Activated CD4-positive, CD25-positive, alpha-beta regulatory T cell treated with anti-CD3 and anti-CD28 coated beads, Interleukin-2, amount 50 U/mL, for 72 hours (primary cell): Measurements from ENCODE around the gene RER1.

Experiments used
- DNase-seq: peaks from one replicate; pipeline ENCODE4 v3.0.0; 2021

Gene RER1

DNA sequence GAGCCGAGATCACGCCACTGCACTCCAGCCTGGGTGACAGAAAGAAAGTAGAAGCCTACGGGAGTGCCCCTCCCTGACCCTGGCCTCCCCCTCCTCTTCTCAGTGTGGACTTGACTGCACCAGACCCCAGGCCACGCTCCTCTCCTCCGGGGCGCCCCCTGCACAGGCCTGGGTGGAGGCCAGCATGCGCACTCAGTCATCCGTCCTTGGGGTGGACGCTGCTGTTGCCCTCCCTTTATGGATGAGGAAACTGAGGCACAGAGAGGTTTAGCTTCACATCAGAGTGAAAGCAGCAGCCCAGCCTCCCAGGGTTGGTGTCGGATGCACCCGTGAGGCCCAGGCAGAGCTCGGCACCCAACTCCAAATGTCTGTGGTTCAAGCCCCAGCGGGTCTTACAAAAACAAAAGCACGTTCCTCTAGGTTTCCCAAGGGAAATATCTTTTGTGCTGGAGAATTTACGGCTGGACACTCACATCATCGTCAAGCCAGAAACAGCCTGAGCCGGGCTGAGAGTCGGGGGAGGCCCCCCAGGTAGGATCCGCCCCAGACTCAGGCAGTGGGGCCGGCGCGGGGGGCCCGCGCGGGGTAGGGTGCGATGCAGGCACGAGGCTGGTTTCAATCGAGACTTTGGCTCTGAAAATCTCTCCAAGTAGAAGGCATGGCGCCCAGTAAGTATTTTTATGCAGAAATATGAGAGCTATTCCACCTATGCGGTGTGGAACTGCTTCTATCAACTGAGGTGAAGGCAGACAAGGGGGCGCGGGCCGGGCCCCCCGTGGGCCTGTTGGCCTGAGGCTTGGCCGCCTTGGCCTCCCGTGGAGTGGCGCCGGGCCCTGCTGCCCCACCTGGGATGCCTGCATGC, 36.9 kb upstream of the RER1 start:
- no peak for DNase-seq

DNA sequence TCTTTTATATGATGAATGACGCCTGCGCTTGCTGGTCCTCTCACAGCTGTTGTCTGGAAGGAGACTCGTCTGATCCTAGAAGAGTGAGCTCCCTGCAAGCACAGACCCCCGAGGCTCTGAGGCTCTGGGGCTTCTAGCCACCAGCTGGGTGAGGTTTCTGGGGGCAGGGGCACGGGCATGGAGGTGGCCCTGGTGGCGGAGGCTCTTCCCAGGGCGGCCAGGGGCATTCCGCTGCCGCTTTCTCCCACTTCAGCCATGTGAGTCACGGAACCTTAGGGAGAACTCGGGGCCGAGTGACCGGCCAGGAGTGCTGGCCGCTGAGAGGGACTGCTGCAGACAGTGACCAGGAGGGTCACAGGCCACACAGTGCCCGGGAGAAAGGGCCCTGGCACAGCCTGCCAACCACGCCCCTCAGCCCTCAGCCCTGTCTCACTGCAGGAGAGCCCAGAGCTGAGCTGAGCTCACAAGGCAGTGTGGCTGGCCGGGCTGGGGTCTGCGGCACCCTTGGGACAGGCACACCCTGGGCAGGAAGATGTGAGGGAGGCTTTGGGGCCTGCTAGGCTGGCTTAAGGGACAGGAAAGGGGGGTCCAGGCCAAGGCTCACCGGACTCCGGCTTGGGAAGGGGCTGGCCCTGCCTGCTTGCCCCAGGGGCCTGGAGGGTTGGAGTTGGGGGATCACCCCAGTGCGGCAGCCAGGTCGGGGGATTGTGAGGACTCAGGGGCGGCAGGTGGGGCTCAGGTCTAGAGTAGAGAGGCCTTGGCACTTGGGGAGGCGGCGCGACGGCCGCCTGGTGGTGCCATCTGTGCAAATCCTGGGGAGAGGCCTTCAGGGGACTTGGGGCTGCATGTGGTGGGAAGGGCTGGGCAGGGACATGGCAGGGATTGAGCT, 36.0 kb upstream of the RER1 start:
- no peak for DNase-seq

DNA sequence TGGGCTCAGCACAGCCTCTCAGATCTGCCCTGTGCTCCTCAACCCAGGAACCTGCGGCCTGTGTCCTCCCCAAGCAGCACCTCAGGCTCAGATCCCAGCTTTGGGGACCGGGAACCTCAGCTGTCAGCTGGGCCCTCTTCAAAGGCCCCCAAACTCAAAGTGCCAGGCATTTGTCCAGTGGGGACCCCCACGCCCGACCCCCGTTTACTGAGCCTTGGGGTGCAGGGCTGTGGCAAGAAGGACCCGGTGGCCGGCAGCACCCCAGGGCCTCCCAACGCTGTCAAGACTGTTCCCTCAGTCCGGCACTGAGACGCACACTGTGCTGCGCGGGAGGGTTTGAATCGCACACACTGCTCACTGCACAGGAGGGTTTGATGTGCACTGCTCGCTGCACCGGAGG, 35.2 kb upstream of the RER1 start:
- DNase-seq, result no peak

DNA sequence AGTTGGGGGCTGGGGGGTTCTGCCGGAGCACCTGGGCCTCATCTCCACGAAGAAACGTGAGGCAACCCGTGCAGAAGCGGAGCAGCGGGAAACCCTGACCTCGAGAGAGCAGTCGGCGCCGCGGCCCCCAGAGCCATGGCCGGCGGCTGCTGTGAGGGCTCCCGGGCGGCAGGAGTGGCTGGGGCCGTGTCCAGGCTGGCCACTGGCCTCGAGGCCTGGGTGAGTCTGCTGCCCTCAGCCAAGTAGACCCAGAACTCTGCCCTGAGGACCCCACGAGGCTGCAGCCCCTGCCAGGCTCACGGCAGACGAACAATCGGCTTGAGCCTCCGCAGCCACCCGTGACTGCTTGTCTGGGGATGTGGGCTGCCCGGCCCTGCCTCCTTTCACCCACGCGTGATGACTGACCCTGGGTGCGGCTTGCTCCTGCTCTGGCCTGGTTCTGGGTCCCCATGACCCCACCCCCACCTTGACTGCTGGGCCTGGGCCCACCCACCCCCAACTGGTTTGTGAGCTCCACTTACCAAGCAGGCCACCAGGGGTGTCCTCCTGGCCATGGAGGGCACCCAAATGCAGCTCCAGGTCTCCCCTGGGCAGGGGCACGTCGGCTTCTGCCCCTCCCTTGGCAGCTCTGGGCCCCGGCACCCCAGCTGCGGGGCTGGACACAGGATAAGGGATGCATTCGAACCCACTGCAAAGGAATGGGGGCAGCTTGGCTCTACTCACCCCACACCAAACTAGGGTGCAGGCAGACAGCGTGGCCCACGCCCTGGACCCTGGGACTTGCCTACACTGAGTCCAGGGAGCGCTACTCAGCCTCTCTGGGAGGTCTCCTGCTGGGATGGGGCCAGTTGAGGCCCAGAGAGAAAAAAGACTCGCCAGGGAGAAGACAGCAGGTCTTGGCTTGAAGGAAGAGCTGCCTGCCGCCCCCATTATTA, 34.5 kb upstream of the RER1 start:
- DNase-seq, result peak; percentile 23

DNA sequence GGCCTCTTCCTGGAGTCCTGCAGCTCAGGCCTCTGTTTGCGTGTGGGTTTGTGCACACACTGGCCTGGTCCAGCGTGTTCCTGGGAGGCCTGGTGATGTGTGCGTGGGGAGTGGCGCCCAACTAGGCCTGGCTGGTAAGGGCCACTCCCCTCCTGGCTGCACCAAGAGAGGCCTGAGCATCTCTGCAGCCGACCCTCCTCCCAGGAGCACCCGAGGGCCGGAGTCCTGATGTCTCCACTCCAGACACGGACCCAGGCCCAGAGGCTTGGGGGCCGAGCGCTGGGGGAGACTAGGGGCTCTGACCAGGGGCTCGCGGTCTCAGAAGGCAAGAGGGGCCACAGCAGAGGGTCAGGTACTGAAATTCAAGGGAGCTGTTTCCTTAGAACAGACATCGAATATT, 33.6 kb upstream of the RER1 start:
- no peak for DNase-seq

DNA sequence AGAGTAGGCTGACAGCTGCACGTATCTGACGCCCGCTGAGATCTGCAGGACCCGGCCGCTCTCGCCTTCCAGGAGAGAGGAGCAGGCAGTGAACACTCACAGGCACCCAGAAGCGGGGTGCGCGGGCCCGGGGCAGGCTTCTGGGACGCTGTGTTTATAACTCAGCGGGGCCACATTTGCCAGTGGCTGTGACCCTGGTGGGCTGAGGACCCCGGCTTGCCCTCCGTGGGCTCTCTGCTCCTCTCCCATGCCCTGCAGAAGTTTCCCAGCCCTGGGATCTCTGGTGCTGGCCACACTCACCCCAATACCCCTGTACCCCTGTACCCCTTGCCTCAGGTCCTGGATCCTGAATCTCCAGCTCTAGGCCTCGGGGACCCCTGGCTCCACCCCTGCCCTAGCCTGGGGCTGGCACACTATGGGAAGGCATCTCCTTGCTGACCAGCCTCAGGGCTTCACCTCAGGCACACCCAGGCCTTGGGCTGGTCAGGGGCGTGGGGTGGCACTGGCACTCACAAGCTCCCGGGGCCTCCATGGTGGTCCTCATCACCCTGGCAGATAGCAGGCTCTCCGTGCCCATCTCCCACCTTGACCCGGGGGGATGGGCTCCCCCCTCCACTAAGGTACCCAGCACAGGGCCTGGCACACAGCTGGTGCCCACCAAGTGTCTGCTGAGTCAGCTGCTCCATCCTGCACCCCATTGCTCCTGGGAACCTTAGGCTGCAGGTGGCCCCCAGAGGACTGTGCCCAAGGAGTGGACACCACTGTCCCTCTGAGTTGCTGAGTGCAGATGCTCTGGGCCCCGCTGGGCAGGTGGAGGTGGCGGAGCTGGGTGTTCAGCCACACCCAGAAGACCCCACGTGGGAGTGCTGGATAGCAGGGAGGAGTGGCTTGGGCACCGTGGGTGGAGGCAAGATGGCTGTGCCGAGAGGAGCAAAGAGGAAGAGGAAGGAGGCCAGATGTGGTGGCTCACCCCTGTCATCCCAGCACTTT, 32.7 kb upstream of the RER1 start:
- DNase-seq, result peak; percentile 16

DNA sequence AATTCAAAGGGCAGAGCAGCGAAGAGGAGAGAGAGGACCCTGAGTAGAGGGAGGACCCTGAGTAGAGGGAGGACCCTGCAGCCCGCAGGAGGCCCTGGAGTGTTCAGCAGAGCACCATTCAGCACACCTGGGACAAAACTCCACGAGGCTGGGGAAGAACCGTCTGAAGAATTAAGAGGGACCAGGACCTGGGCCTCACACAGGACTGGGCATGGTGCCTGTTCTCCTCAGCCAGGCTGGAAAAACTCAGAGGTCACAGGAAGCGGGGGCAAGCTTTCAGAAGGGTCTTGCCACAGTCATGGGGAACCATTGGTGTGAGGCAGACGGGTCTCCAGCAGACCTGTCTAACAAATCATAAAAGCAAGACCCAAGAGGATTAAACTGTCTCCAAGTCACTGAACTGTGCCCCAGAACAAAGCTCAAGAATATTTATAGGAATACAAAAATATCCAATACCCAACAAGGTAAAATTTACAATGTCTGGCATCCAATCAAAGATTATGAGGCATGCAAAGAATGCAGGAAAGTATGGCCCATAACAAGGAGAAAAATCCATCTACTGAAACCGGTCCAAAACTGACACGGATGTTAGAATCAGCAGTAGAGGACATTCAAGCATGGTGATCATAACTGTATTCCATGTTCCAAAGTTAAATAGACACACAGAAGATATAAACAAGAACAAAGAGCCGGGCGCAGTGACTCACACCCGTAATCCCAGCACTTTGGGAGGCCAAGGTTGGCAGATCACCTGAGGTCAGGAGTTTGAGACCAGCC, 30.9 kb upstream of the RER1 start:
- DNase-seq, result no peak

DNA sequence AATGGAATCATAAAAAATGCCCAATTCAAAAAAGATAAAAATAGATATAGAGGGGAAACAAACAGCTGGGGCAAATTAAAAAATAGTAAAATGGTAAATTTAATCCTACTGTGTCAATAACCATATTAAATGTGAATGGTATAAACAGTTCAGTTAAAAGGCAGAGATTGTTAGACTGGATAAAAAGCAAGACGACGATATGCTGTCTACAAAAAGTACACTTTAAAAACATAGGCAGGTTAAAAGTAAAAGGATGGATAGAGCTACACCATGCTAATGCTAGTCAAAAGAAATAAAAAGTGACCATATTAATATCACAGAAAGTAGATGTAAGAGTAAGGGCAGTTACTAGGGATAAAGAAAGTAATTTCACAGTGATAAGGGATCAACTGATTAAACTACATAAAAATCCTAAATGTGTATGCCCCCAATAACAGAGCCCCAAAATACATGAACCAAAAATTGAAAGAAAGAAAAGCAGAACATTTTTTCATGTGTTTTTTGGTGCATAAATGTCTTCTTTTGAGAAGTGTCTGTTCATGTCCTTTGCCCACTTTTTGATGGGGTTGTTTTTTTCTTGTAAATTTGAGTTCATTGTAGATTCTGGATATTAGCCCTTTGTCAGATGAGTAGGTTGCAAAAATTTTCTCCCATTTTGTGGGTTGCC, 27.7 kb upstream of the RER1 start:
- no peak for DNase-seq

DNA sequence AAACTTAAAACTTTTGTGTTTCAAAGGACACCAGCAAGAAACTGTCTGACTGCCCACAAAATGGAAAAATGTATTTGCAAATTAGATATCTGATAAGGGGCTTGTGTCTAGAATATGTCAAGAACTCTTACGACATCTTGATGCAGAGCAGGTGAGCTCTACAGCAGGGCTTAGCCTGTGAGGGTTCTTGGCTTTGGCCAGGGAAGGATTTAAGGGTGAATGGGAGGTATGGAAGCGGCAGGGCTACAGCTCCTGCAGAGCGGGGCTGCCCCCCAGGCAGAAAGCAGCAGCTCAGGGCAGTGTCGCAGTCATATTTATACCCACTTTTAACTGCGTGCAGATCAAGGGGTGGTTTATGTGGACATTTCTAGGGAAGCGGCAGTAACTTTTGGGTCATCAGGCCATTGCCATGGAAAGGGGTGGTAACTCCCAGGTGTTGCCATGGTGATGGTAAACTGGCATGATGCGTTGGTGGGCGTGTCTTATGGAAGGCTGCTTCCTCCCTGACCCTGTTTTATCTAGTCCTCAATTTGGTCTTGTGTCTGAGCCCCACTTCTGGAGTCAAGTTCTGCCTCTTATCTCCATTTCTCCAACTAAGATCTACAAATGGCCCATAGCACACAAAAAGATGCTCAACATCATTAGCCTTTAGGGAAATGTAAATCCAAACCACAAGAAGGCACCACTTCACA, 23.4 kb upstream of the RER1 start:
- DNase-seq, result no peak

DNA sequence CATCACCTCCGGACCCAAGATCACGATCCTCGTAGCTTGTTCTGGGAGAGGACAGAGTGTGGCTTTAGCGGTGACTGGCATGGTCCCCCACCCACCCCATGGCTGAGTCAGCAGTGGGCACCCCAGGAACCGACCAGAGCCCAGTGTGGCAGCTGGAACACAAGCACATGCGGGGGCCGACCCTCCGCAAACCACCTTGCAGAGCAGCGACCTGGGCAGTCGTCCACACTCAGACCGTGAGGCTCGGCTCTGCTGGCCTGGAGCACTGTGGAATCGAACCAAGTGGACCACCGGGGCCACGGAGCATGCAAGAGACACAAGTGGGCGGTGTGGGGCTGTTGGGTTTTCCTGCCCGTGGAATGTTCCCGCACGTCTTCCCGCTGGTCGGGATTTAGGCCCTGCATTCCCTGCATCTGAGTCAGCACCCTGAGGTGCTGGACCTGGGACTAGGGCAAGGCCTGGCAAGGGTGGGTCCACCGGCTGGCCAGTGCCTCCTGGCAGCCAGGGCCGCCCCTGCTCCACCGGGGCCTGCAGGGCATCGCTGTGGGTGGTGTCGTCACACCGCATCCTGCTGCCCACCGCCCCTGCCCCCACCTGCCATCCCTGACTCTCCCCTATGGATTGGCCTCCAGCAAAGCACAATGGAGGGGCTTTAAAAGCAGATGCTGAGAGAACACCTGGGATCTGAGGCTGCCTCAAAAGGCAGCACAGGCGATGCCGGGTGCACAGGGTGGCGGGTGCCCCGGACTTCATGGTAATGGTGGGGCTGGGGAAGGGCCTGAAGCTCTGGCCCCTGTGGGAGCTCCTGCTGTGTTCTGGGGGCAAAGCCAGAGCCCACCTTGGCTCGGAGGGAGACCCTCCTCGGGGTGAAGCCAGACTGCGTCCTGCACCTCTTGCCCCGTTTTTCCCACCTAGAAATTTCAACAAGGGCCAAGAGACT, 18.8 kb upstream of the RER1 start:
- no peak for DNase-seq

DNA sequence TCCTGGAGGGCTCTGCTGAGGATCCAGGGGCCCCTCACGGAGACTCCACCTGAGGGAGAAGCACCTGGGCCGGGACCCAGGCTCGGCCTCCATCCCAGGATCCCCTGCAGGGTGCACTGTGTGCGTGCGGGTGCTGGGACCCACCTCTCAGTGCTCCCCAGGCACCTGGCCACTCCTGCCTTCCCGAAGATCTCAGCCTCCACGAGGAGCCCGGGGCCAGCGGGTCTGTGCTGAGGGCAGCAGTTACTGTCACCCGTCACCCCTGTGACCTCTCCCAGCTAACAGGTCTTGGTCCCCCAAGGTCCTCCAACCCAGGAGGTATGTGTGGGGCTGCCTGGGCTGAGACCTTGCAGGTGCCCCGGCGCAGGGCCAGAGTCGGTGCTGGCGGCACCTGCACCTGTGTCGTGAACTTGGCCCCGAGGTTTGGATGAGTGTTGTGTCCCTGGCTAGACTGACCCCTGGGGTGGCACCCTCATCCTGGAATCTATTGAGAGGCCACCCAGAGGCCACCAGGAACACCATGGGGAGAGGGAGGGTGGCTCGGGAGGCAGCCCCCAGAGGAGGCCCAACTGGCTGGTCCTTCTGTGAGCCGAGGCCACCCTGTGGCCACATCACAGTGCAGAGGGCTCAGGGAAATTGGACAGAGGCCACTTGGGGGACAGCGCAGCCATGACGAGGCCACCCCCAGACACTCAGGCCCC, 17.9 kb upstream of the RER1 start:
- DNase-seq, result no peak

DNA sequence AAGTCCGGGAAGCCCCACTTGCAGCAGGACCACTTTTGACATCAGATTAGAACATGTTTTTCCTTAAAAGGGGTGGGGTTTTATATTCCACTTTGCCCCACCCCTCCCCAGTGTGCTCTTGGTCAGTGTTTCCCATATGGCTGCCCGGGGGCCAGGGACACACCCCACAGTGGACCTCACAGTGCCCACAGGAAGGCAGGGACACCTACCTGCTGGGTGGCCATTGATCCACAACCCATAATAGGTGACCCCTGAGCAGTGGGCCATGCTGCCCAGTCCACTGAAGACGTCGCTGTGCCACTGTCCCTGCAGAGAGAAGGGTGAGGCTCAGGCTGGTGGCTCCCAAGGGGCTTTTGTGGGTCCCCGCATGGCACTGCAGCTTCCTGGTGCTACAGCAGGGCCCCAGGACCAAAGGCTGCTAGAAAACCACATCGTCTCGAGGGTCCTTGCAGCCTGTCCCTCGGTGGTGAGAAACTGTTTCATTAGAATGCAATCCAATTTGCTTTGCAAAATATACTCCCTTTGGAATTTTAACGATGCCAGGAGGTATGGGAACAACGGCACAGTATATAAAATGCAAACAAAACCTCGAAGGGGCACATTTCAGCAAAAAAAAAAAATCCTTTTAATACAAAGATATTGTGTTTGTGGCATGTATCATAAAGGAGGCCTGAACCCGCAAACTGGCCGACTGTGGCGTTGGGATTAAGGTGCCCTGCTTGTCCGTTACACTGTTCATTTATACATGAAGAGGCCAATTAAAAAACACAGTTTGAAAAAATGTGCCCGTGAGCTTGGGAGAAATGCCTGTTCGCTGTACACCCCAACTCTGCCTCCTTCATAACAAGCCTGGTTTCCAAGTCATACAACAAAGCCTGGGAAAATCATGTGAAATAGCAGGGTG, 17.1 kb upstream of the RER1 start:
- no peak for DNase-seq

DNA sequence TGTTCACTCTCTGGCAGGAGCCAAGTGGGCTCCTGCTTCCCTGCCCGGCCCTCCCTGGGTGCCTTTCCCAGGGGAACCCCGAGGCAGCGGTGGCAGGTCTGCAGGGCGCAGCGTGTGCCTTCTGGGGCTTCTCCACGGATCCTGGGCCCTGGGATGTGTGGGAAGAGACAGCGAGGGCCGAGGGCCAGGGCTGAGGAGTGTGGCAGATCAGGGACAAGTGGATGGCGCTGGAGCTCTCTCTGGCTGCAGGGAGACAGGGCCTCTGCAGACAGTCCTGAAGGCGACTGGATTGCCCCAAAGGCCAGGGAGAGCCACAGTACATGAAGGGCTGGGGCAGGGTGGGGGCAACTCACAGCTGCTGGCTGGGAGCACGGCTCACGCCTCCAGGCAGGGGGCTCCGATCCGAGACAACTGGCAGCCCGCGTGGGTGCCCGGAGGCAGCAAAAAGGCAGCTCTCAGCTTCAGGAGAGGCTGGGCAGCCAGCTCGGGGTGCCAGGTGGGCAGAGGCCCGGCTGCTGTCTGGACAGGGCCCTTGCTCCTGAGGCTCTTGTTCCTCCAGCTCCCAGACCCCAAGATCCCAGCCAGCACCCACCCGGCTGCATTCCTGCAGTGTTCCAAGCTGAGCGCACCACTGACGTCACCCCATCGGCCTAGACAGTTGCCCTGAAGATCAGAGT, 16.3 kb upstream of the RER1 start:
- no peak for DNase-seq

DNA sequence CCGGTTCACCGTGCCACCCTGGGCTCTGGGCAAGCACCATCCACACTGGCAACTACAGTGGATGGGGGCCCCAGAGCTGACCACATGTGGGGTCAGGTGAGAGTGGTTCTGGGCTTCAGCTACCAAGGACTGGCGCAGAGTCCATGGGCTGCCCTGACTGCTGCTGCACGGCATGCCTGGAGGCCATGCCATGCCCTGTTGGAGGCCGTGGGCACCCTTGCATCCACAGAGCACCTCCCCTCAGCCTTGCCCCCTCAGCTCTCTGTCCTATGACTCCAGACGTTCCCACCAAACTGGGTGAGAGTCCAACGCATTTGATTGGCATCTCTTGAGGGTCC, 15.7 kb upstream of the RER1 start:
- DNase-seq, result no peak

DNA sequence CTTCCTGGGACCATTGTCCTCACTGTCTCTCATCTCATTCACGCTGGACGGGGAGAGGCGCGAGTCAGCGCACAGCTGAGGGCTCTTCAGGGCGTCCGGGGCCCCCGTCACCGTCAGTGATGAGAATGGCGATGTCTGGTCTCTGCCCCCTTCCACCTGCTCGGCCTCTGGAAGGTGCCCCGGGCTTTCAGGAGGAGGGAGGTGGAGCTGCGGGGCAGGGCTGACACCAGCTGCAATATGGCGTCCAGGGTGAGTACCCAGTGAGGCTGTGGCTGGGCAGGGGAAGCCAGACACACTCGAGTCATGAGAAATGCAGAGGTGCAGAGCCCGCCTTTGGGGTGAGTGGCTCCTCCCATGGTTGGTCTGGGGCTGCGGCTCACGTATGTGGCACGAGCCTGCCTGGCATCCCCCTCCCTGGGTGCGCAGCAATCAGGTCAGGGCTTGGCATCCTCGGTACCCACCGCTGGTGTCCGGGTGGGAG, 15.3 kb upstream of the RER1 start:
- DNase-seq, result no peak
